ENCODE results near the gene ARAP2.

- TF ChIP-seq, protein P1, sequence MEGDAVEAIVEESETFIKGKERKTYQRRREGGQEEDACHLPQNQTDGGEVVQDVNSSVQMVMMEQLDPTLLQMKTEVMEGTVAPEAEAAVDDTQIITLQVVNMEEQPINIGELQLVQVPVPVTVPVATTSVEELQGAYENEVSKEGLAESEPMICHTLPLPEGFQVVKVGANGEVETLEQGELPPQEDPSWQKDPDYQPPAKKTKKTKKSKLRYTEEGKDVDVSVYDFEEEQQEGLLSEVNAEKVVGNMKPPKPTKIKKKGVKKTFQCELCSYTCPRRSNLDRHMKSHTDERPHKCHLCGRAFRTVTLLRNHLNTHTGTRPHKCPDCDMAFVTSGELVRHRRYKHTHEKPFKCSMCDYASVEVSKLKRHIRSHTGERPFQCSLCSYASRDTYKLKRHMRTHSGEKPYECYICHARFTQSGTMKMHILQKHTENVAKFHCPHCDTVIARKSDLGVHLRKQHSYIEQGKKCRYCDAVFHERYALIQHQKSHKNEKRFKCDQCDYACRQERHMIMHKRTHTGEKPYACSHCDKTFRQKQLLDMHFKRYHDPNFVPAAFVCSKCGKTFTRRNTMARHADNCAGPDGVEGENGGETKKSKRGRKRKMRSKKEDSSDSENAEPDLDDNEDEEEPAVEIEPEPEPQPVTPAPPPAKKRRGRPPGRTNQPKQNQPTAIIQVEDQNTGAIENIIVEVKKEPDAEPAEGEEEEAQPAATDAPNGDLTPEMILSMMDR (conservative IDR thresholded peaks at IDR 0.05; ENCODE audit: low read length) = no peak
- TF ChIP-seq EZH2phosphoT487 (IDR thresholded peaks at IDR 0.05; ENCODE audit: borderline replicate concordance, low read depth, low read length) = no peak
Measured at GRCh38 chr4:36038491-36038890, 205.8 kb downstream of the ARAP2 start.
